ENCODE results near the gene NANP. TPM values are rescaled to one million over a fixed set of nuclear protein-coding genes. Genes with fewer than 3 reads are reported as not detected.
"Not testable (repeated sequence)": the region's sequence is repeated elsewhere in the genome, so short reads cannot be mapped to it uniquely, and the experiment has no call there.

NANP gene
- total RNA-seq, 1 experiment from 2014 or later: 2.5 TPM

DNA sequence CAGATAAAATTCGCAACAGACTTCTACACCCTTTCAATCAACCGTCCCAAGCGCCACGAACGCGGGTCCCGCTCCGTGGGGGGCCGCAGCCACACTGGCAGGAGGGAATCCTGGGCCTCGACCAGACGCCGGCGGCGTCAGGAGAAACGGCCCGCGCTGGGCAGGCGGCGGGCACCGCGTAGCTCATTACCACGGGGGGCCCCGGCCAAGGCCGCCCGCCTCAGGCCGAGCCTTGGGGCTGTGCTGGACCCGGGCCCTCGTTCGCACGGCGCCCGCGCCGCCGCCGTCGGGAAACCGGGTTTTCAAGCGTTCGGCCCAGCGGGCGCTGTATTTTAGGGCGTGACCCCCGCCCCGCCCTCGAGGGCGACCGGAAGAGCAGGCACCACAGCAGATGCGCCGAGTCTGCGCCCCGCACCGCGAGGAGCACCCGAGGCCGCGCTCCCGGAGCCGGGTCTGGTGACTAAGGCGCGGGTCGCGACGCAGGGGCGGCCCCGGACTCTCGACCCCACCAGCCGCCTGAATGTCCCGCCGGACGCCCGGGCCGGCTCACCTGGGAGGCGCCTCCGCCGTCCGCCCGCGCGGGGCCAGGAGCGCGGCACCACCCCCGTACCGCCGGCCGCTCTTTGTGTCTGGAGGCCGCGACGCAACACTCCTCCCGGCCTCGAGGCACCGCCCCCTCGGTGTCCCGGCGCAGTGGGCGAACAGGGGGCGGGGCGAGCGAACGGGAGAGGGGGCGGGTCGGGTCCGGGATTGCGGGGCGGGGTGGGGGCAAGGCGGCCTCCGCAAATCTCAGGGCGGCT, 38.7 kb downstream of the NANP start, which contains the start of gene NINL:
NINL (minus strand) TSS at position 627 of the 800 bp plus-strand sequence. CDS start 58,944 bp downstream, outside the sequence.
- H3K27me3 Mint-ChIP-seq (ENCODE audit: unreplicated experiment): no peaks in the 10 kb centered on the region

GRCh38 chr20:25583607-25584006, 40.2 kb downstream of the NANP start:
- H3K36me3 Mint-ChIP-seq (ENCODE audit: insufficient read depth, unreplicated experiment); H3K27ac Mint-ChIP-seq (ENCODE audit: unreplicated experiment); DNase-seq; H3K9me3 Mint-ChIP-seq (ENCODE audit: low read depth, unreplicated experiment); H3K4me1 Mint-ChIP-seq (ENCODE audit: low read depth, unreplicated experiment); BruUV-seq (replicated peaks); intact Hi-C loops (cut with micrococcal nuclease; ENCODE audit: unreplicated experiment); H3K27me3 Mint-ChIP-seq (ENCODE audit: unreplicated experiment); CTCF ChIA-PET: not testable (repeated sequence)
- H3K4me3 Mint-ChIP-seq (ENCODE audit: low read depth, unreplicated experiment): peak overlapping the region; percentile 75

More for the DNA sequence above, 38.7 kb downstream of the NANP start, which contains the start of gene NINL:
- CTCF ChIA-PET: no interaction called here
- Mint-ChIP-seq H3K36me3 (ENCODE audit: insufficient read depth, unreplicated experiment) (peaks cover 7% of the 10 kb centered on the region), H3K4me3 (ENCODE audit: low read depth, unreplicated experiment) (peak within 1 kb of the TSS; percentile 75), H3K9me3 (ENCODE audit: low read depth, unreplicated experiment) (no peaks in the 10 kb centered on the region), H3K4me1 (ENCODE audit: low read depth, unreplicated experiment) (no peaks in the 10 kb centered on the region), H3K27ac (ENCODE audit: unreplicated experiment) (peak within 1 kb of the TSS; percentile 76)
- intact Hi-C loops (cut with micrococcal nuclease; ENCODE audit: unreplicated experiment): no loop called here
- no peak for TF ChIP-seq CTCF (IDR thresholded peaks at IDR 0.05; ENCODE audit: unreplicated experiment)
- DNase-seq: peak; percentile 50
- no TSS peak for BruUV-seq (replicated peaks)

DNA sequence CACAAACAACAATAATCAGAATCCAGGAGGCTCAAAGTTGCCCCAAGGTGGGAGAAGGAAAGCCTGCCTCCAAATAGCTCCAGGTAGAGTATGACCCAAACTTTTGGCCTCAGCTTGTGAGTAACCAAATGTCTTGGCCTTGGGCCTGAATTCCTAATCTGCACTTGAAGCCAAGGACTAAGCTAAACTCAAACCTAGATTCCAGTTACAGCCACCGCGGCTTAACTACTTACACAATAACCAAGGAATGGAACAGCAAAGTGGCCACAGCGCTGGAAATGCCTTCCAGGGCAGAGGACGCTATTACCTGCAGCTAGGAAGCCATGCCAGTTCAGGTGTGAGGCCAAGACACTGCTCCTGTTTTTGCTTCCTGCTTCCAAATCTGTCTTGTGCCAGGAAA, 43.1 kb downstream of the NANP start:
- Mint-ChIP-seq H3K27ac (ENCODE audit: unreplicated experiment) (no peak overlapping the region), H3K4me3 (ENCODE audit: low read depth, unreplicated experiment) (no peak overlapping the region), H3K4me1 (ENCODE audit: low read depth, unreplicated experiment) (no peaks in the 10 kb centered on the region), H3K9me3 (ENCODE audit: low read depth, unreplicated experiment) (no peaks in the 10 kb centered on the region), H3K36me3 (ENCODE audit: insufficient read depth, unreplicated experiment) (peaks cover 7% of the 10 kb centered on the region), H3K27me3 (ENCODE audit: unreplicated experiment) (no peaks in the 10 kb centered on the region)
- intact Hi-C loops (cut with micrococcal nuclease; ENCODE audit: unreplicated experiment): no loop called here
- CTCF ChIA-PET: no interaction called here
- no TSS peak for BruUV-seq (replicated peaks)
- DNase-seq: no peak
- no peak for TF ChIP-seq CTCF (IDR thresholded peaks at IDR 0.05; ENCODE audit: unreplicated experiment)

DNA sequence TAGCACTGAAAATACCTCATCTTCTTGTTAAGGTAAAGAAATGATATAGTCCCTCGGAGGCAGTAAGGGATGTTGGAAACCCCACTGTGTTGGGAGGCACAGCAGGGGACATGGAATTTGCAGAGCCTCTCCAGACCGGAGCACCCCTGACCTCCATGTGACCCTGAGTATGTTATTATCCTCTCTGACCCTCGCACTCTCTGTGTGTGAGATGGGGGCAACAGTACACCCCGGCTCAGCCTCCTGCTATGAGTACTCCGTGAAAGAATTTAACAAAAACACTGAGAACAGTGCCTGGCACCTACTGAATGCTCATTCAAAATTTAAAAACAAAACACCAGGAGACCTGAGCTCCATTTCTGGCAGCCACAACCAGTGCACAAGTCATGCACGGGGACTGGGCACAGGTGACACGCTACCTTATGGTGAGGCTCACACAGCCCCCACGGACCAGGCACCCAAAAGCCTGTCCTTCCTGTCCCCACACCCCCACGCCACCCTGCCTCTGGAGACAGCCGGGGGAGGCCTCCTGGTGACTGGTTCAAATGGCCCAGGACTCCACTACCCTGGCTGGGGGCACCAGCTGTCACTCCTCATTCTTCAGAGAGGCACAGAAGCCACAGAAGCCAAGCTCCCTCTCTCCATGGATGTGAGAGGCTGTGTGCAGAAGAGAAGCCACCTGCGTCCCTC, 44.6 kb downstream of the NANP start:
- intact Hi-C loops (cut with micrococcal nuclease; ENCODE audit: unreplicated experiment): no loop called here
- Mint-ChIP-seq H3K27ac (ENCODE audit: unreplicated experiment) (no peak overlapping the region), H3K27me3 (ENCODE audit: unreplicated experiment) (no peaks in the 10 kb centered on the region), H3K4me1 (ENCODE audit: low read depth, unreplicated experiment) (no peaks in the 10 kb centered on the region), H3K4me3 (ENCODE audit: low read depth, unreplicated experiment) (no peak overlapping the region), H3K36me3 (ENCODE audit: insufficient read depth, unreplicated experiment) (peaks cover under 1% of the 10 kb centered on the region), H3K9me3 (ENCODE audit: low read depth, unreplicated experiment) (no peaks in the 10 kb centered on the region)
- BruUV-seq (replicated peaks): no TSS peak
- no peak for DNase-seq
- no peak for TF ChIP-seq CTCF (IDR thresholded peaks at IDR 0.05; ENCODE audit: unreplicated experiment)
- CTCF ChIA-PET: no interaction called here

Measured in Calu3 (cell line).